PFSK-1 (cell line): ENCODE results near the gene INPP5A.

ENCODE experiments used
- FOXP2 ChIP-seq: optimal IDR thresholded peaks from 2 replicates; pipeline ENCODE3; 2011; ENCODE audit warnings: borderline replicate concordance, control low read depth, inconsistent platforms; ENCODE audit not compliant: insufficient read depth; ENCODE audit errors: extremely low read length, extremely low read depth
- POLR2AphosphoS5 ChIP-seq: IDR thresholded peaks from 2 replicates; pipeline ENCODE4 v1.6.1; 2012; ENCODE audit warnings: low read depth, mild to moderate bottlenecking, control low read depth, low read length, moderate library complexity
- REST ChIP-seq, 2 experiments: IDR thresholded peaks; 2 replicates each; pipeline versions ENCODE4 v1.6.1 to v1.8.0; 2011 to 2012; ENCODE audit warnings: low read depth in 2 of 2, low read length in 2 of 2, control low read depth in 1 of 2, inconsistent platforms in 1 of 2, mild to moderate bottlenecking in 1 of 2, moderate library complexity in 1 of 2; ENCODE audit not compliant: insufficient read depth in 1 of 2
- SIN3A ChIP-seq: IDR thresholded peaks from 2 replicates; pipeline ENCODE4 v1.6.1; 2012; ENCODE audit warnings: mild to moderate bottlenecking, low read length, moderate library complexity, borderline replicate concordance; ENCODE audit not compliant: insufficient read depth
- TAF1 ChIP-seq: IDR thresholded peaks from 2 replicates; pipeline ENCODE4 v1.6.1; 2012; ENCODE audit warnings: low read length, control low read depth, borderline replicate concordance; ENCODE audit not compliant: insufficient read depth

The INPP5A gene

GRCh38 chr10:132558516-132559413, 21.2 kb downstream of the INPP5A start:
- TF ChIP-seq FOXP2 (no peak), REST (IDR thresholded peaks at IDR 0.05; ENCODE audit: insufficient read depth in 1 of 2, low read depth in 2 of 2, low read length in 2 of 2) (no peak), POLR2AphosphoS5 (no peak), TAF1 (no peak), SIN3A (no peak)

GRCh38 chr10:132559538-132559937, 22.0 kb downstream of the INPP5A start:
- TF ChIP-seq SIN3A (no peak), REST (IDR thresholded peaks at IDR 0.05; ENCODE audit: insufficient read depth in 1 of 2, low read depth in 2 of 2, low read length in 2 of 2) (no peak), FOXP2 (no peak), TAF1 (no peak), POLR2AphosphoS5 (no peak)

GRCh38 chr10:132560241-132560731, 22.7 kb downstream of the INPP5A start:
- TF ChIP-seq REST (IDR thresholded peaks at IDR 0.05; ENCODE audit: insufficient read depth in 1 of 2, low read depth in 2 of 2, low read length in 2 of 2) (no peak), POLR2AphosphoS5 (no peak), TAF1 (no peak), SIN3A (no peak), FOXP2 (no peak)

GRCh38 chr10:132562177-132562915, 24.8 kb downstream of the INPP5A start:
- TF ChIP-seq REST (IDR thresholded peaks at IDR 0.05; ENCODE audit: insufficient read depth in 1 of 2, low read depth in 2 of 2, low read length in 2 of 2), result no peak
- no peak for TF ChIP-seq TAF1
- TF ChIP-seq FOXP2, result no peak
- no peak for TF ChIP-seq POLR2AphosphoS5
- no peak for TF ChIP-seq SIN3A
